ENCODE data around the gene PCNX3. TPM values are rescaled to one million over a fixed set of nuclear protein-coding genes. Genes with fewer than 3 reads are reported as not detected.

PCNX3 gene
- total RNA-seq, 2 donors from 2014 or later, result 37.5 to 39.5 TPM

DNA sequence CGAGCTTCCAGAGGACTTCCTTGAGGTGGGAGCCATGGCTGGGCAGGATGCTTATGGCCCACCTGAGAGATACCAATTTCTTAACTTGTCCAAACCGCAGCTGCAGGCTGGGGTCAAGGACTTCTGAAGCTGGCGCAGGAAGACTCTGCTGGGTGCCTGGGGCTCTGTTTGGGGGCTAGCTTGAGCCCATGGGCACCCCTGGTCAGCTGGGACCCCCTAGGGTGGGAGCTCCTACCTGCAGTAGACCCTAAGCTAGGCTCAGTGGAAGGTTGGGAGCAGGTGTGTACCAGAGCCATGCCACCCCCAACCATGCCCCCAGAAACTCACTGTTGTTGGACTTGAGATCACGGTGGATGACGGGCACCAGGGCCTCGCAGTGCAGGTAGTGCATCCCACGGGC, 2.9 kb upstream of the PCNX3 start:
- DNase-seq (ENCODE audit: low spot score) (no peak), ATAC-seq (ENCODE audit: insufficient number of reproducible peaks, low FRiP score, low read depth) (no peak)
- Histone ChIP-seq H3K4me1 (ENCODE audit: control insufficient read depth in 1 of 2, low read depth in 2 of 2) (peaks cover 28 to 59% of the 10 kb centered on the region in 2 donors), H3K27me3 (replicated peaks; ENCODE audit: insufficient read depth) (no peaks in the 10 kb centered on the region), H3K27ac (peak overlapping the region; percentile 44 to 97), H3K36me3 (peaks cover 16% of the 10 kb centered on the region), H3K9me3 (no peaks in the 10 kb centered on the region), H3K4me3 (peak overlapping the region; percentile 73)
- no peak for TF ChIP-seq CTCF (IDR thresholded peaks at IDR 0.05)

DNA sequence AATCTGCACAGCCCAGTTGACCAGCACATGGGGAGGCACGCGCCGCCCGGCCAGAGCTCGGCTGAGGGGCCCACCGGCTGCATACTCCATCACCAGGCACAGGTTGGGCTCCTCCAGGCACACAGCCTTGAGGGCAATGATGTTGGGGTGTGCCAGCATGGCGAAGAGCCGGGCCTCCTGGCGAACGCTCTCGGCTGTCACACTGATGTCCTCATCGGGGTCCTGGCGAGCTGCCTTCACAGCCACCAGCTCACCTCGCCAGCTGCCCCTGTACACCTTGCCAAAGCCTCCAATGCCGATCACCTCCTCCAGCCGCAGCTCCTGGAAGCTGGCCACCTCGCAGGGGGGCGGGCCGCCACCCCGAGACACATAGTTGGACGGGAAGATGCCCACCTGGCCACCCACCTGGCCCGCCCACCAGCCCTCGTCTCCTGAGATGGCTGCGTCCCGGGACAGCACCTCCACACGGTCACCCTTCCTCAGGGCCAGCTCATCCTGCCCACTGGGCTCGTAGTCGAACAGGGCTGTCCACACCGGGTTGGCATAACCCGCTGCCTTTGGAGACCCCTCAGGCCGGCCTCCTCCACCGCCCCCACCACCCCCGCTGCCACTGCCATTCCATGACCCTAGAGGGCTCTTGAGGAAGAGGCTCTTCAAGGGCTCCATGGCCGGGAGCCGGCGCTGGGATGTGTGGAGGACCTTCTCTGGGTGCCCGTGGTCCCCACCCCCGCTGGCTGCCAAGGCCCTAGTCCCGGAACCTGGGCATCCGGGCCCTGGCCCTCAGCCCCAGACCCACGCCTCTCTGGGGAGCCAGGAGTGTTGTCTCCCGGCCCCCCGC, 2.3 kb upstream of the PCNX3 start:
- Histone ChIP-seq H3K4me1 (ENCODE audit: control insufficient read depth in 1 of 2, low read depth in 2 of 2) (peaks cover 28 to 57% of the 10 kb centered on the region in 2 donors), H3K27ac (peak overlapping the region; percentile 96 to 97), H3K36me3 (peaks cover 15% of the 10 kb centered on the region), H3K27me3 (replicated peaks; ENCODE audit: insufficient read depth) (no peaks in the 10 kb centered on the region), H3K9me3 (no peaks in the 10 kb centered on the region), H3K4me3 (peak overlapping the region; percentile 73)
- no peak for ATAC-seq (ENCODE audit: insufficient number of reproducible peaks, low FRiP score, low read depth)
- no peak for DNase-seq (ENCODE audit: low spot score)
- peak; percentile 12 for TF ChIP-seq CTCF (IDR thresholded peaks at IDR 0.05)

GRCh38 chr11:65615950-65616574, 486 bp downstream of the PCNX3 start:
- peaks cover 28 to 40% of the 10 kb centered on the region in 2 donors for H3K4me1 ChIP-seq (ENCODE audit: control insufficient read depth in 1 of 2, low read depth in 2 of 2)
- H3K4me3 ChIP-seq, result peak overlapping the region; percentile 97
- TF ChIP-seq CTCF (IDR thresholded peaks at IDR 0.05), result no peak
- no peaks in the 10 kb centered on the region for H3K9me3 ChIP-seq
- H3K27me3 ChIP-seq (replicated peaks; ENCODE audit: insufficient read depth), result no peaks in the 10 kb centered on the region
- ATAC-seq (ENCODE audit: insufficient number of reproducible peaks, low FRiP score, low read depth) (no peak), DNase-seq (ENCODE audit: low spot score) (no peak)
- peaks cover 31% of the 10 kb centered on the region for H3K36me3 ChIP-seq
- H3K27ac ChIP-seq, result peak overlapping the region; percentile 84 to 85

- no peak for DNase-seq (ENCODE audit: low spot score)
- TF ChIP-seq CTCF (IDR thresholded peaks at IDR 0.05), result no peak
- Histone ChIP-seq H3K4me3 (peak overlapping the region; percentile 97), H3K27ac (peak overlapping the region in 1 of 2 donors; percentile 85), H3K9me3 (no peaks in the 10 kb centered on the region), H3K27me3 (replicated peaks; ENCODE audit: insufficient read depth) (no peaks in the 10 kb centered on the region), H3K4me1 (ENCODE audit: control insufficient read depth in 1 of 2, low read depth in 2 of 2) (peaks cover 28 to 35% of the 10 kb centered on the region in 2 donors), H3K36me3 (peaks cover 36% of the 10 kb centered on the region)
- no peak for ATAC-seq (ENCODE audit: insufficient number of reproducible peaks, low FRiP score, low read depth)
Measured at GRCh38 chr11:65616575-65617001, 1.0 kb downstream of the PCNX3 start.

DNA sequence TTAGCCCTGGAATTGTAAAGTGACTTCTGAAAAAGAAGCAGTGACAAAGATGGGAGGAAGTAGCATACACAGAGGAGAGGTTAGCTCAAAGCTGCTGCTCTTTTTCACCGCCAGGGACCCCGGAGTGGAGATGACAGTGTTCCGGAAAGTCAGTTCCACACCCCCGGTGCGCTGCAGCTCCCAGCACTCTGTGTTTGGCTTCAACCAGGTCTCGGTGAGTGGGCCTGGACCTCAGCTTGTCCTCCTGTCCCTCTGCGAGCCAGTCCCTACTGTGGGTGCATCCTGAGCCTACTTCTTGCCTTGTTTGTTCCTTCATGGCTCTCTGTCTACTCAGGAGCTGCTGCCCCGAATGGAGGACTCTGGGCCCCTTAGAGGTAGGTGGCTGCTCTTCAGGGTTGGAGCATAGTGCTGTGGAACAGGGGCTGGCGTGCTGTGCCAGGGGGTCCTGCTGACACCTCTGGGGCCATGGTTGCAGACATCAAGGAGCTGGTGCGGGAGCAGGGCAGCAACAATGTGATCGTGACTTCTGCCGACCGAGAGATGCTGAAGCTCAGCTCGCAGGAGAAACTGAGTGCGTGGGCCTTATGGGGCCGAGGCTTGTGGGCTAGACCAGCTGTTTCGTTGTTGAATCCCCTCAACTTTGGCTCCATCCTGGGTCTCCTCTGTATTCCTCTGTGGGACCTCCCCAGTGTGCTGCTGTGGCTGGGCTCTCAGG, 1.7 kb downstream of the PCNX3 start:
- H3K4me3 ChIP-seq, result peak overlapping the region; percentile 97
- no peak for TF ChIP-seq CTCF (IDR thresholded peaks at IDR 0.05)
- no peak overlapping the region for H3K27ac ChIP-seq

More for the DNA sequence above, 1.7 kb downstream of the PCNX3 start:
- H3K9me3 ChIP-seq, result no peaks in the 10 kb centered on the region
- ATAC-seq (ENCODE audit: insufficient number of reproducible peaks, low FRiP score, low read depth), result no peak
- no peaks in the 10 kb centered on the region for H3K27me3 ChIP-seq (replicated peaks; ENCODE audit: insufficient read depth)
- H3K4me1 ChIP-seq (ENCODE audit: control insufficient read depth in 1 of 2, low read depth in 2 of 2), result peaks cover 22 to 28% of the 10 kb centered on the region in 2 donors
- no peak for DNase-seq (ENCODE audit: low spot score)
- peaks cover 42% of the 10 kb centered on the region for H3K36me3 ChIP-seq

Data from thoracic aorta (tissue), 2 donors.